GM13977 (cell line): Measurements from ENCODE around the gene WFIKKN1.

Experiments
- DNase-seq: peaks from one replicate; pipeline ENCODE4 v3.0.0; 2012; ENCODE audit warnings: low spot score
- CTCF ChIP-seq: IDR thresholded peaks from 2 replicates; pipeline ENCODE4 v1.5.1; 2012; ENCODE audit warnings: mild to moderate bottlenecking, control low read depth; ENCODE audit not compliant: insufficient read depth; ENCODE audit errors: extremely low read depth, missing control alignments
- in situ Hi-C: fragments of 300-500 bp; cut with MboI; formaldehyde crosslinking; loops from one replicate; pipeline ENCODE4 v1.12.0; 2022; ENCODE audit warnings: low sequenced_read_pairs, low pct_unique_long_range_greater_than_20kb, mixed read lengths, inconsistent platforms; ENCODE audit not compliant: unreplicated experiment

WFIKKN1 gene

GRCh38 chr16:658679-659571, 28.1 kb downstream of the WFIKKN1 start:
- in situ Hi-C loops, result no loop called here
- TF ChIP-seq CTCF, result peak; percentile 7
- no peak for DNase-seq

- in situ Hi-C loops, result no loop called here
- no peak for TF ChIP-seq CTCF
- DNase-seq, result no peak
Observed at GRCh38 chr16:659618-660017, 28.8 kb downstream of the WFIKKN1 start.

GRCh38 chr16:660132-660458, 29.3 kb downstream of the WFIKKN1 start:
- no peak for DNase-seq
- in situ Hi-C loops, result no loop called here
- TF ChIP-seq CTCF, result no peak

GRCh38 chr16:660459-661183, 29.8 kb downstream of the WFIKKN1 start:
- TF ChIP-seq CTCF, result peak; percentile 62
- in situ Hi-C loops, result no loop called here
- peak; percentile 98 for DNase-seq

- in situ Hi-C loops, result no loop called here
- DNase-seq, result no peak
- TF ChIP-seq CTCF, result no peak
Observed at GRCh38 chr16:661184-661821, 30.5 kb downstream of the WFIKKN1 start.

- in situ Hi-C loops, result no loop called here
- DNase-seq, result no peak
- TF ChIP-seq CTCF, result no peak
Observed at GRCh38 chr16:662095-662494, 31.3 kb downstream of the WFIKKN1 start.
